ENCODE results near the gene ZNF439.

- TF ChIP-seq CTCF (IDR thresholded peaks at IDR 0.05; ENCODE audit: borderline replicate concordance, extremely low read depth, low read length, poor library complexity, severe bottlenecking) (no peak), EZH2 (IDR thresholded peaks at IDR 0.05; ENCODE audit: borderline replicate concordance, low read depth, low read length, severe bottlenecking) (no peak)
Measured at GRCh38 chr19:11856596-11857250, 8.2 kb downstream of the ZNF439 start.

Data from DND-41 (cell line).